NCI-H748 treated with DMSO at 0.1 percent for 48 hours (cell line): Measurements from ENCODE around the gene ZFAND3.

Experiments
- DNase-seq: peaks from one replicate; lab custom pipeline; 2025; lab: John Stamatoyannopoulos, UW

ZFAND3 gene

GRCh38 chr6:38004908-38005307 lies 185.4 kb downstream of the ZFAND3 start:
- DNase-seq, result no peak

GRCh38 chr6:38011937-38012336 lies 192.4 kb downstream of the ZFAND3 start:
- DNase-seq, result no peak

DNA sequence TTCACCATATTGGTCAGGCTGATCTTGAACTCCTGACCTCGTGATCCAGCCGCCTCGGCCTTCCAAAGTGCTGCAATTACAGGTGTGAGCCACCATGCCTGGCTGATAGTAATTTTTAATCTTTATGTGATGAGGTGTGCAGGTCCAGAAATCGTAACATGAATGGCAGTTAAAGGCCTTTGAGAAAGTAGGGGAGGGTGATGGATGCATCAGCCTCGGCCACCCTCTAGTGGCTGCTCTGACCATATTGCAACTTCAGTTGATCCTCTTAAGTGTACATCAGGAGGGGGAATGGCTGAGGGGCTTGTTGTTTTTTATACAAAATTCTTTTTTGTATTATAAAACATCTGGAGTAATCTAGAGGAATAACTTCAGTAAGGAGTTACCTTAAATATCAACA lies 193.0 kb downstream of the ZFAND3 start:
- peak; percentile 71 for DNase-seq

DNA sequence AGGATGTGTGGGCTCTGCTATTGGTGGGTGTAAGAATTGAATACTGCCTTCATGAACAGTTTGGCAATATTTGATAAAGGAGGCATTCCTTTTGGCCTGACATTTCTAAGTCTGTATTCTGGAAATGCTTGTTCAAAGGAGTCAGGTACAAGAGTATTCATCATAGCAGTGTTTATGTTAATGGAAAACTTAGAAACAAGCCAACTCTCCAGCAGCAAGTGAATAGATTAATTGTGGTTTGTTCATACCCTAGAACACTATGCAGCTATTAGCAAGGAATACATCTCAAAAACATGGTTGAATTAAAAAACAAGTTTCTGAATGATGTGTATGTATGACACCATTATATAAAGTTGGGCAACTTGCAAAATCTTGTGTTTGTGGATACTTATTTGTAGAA lies 195.8 kb downstream of the ZFAND3 start:
- no peak for DNase-seq

DNA sequence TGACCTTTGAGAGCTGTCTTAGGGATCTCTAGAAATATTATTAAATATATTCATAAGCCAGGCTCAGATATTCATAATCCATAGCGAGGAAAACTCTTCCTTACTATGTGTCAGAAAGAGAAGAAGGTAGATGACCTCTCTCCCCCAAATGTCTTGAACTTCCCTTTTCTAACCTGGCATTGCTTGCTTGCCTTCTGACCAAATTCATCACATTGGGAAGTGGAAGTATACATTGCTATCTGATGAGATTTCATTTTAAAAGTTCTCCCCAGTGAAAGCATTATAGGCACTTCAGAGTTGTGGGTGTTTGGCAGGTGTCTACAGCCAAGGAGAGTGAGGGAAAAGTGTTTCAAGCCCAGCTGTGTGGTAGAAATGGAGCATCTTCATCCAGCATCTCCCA lies 197.3 kb downstream of the ZFAND3 start:
- no peak for DNase-seq

GRCh38 chr6:38018755-38019165 lies 199.2 kb downstream of the ZFAND3 start:
- DNase-seq, result no peak

GRCh38 chr6:38020593-38020992 lies 201.1 kb downstream of the ZFAND3 start:
- peak; percentile 88 for DNase-seq

DNA sequence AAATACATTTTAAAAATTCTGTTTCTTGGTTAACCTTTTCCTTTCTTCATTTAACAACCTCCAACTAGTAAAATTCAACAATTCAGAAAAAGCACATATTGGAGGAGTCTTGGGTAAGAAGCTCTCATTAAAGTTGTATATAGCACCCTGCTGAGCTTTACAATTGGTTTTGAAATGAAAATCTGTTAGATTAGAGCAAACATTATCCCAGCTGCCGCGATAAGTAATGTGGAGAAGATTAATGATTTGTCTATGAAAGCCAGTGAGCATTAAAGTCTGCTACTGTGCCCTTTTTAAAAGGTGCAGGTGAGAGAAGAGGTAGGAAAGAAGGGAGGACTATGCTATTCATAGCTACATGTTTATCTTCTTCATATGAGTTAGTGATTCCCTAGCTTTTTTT lies 201.5 kb downstream of the ZFAND3 start:
- DNase-seq, result peak; percentile 84

DNA sequence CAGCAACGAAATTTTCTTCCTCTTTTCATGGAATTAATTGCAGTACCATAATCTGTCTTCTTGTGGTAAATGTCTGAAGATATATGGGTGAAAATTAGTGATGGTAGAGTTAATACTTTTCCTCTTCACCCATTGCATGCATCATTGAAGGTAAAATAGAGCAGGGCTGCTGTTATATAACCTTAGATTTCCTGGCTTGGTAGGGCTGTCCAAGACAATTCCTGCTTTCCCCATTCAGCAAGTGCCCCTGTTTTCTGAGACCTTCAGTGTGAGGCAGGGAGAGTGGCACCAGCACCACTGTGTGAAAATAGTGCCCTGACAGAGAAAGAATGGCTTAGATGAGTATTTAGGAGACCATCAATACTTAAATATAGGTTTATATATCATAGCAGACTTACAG lies 202.0 kb downstream of the ZFAND3 start:
- no peak for DNase-seq

DNA sequence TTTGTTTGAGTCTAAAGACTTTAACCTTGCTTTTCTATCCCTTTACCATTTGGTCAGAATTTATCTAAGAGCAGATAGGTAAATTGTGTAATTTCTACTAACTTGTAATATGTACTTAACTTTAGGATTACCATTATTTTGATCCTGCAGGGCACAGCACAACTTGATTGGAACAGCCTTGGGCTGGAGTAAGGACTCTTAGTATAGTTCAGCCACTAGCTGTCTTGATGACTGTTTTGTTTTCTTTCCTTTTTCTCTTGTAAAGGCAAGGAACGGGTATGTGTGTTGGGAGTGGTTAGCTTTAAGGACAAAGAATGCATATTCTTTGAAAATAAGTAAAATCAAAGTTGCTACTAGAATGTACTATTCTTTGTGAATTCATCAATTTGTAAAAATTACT lies 203.2 kb downstream of the ZFAND3 start:
- DNase-seq, result no peak

DNA sequence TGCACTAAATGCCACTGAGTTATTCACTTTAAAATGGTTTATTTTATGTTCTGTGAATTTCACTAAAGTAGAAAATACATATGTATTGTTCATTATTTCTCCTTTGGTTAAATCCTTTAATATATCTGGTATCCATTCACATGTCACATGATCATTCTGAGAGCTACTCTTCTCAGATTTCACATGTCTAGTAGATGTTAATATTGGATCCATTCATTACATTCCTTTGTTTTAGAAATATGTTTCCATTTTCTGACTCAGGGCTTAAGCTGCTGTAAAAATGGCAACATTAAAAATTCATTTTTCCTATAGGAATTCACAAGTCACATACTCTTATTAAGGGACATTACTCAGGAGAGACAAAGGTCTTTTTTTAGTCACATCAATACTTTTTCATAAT lies 205.4 kb downstream of the ZFAND3 start:
- DNase-seq, result no peak

DNA sequence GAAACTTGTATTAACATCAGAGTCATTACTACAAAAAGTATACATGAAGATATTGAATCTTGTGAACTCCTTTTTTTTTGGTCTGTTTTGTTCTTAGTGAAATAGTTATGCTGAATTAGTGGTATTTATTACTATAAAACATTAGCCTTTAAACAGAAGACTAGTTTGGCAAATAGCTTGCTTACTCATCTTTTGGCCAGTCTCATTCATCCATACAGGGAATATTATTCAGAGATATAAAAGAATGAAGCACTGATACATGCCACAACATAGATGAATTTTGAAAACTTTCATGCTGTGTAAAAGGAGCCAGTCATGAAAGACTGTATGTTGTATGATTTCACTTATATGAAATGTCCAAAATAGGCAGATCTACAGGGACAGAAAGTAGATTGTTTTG lies 205.9 kb downstream of the ZFAND3 start:
- no peak for DNase-seq

DNA sequence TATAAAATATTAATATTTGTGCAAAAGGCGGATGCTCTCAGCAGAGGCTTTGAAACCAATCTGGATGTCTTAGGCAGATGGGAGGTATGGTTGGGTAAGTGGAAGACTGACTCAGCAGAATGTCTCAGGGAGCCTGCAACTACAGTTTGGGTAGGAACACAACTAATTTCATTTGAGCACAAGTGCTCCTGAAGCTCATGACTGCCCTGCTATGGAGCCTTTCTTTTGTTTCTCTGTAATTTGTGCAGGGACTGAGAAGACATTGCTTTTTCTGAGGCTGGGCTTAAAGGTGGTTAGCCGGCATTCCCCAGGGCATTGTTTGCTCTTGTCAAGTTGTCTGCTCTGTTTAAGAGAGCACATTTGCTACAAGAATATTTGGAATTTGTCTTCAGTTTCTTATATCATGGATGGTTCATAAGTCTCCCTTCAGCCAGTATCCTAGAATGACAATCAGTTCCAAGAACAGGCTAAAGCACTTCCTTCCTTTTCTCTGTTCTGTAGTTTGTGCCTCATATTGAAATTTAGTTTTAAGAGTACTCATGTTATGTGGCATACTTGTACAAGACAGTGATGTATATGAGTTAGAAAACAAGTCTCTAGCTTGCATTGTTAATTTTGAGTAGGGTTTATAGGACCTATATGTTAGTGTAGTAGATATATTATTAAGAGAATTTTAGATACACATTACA lies 208.3 kb downstream of the ZFAND3 start:
- no peak for DNase-seq

DNA sequence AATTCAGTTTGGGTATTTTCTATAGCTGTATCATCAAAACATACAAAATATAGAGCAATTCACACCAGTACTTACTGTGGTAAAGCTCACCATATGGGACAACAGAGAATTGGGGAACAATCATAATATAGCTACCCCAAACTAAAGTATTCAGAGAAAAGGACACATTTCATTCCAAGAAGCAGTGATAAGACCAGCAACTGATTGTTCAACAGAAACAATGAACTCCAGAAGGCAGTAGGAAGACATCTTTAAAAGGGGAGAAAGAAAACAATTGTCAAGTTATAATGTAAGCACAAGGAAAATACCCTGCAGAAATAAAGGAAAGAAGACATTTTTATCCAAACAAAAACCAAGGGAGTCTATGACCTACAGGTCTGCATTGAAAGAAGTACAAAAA lies 210.9 kb downstream of the ZFAND3 start:
- DNase-seq, result no peak

DNA sequence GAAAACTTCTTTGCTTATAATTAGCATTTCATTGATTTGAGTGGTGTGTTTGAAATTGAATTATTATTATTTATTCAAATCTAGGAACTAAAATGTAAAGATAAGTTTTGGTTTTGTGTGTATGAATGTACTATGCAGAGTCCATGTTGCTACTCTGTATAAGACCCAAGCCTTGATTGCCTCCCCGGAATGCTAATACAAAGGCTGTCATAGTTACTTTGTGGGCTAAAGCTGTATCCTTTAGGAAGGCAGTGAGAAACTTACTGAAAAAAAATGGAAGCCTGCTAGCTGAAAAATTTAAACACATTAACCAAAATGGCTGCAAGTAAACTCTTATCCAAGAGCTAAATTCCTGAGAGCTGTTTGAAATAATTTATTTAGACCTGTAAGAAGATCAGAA lies 213.3 kb downstream of the ZFAND3 start:
- DNase-seq, result no peak

- DNase-seq, result no peak
These were observed 214.0 kb downstream of the ZFAND3 start for GRCh38 chr6:38033442-38033982.

GRCh38 chr6:38034274-38034914 lies 214.9 kb downstream of the ZFAND3 start:
- no peak for DNase-seq

GRCh38 chr6:38035478-38035877 lies 216.0 kb downstream of the ZFAND3 start:
- no peak for DNase-seq

DNA sequence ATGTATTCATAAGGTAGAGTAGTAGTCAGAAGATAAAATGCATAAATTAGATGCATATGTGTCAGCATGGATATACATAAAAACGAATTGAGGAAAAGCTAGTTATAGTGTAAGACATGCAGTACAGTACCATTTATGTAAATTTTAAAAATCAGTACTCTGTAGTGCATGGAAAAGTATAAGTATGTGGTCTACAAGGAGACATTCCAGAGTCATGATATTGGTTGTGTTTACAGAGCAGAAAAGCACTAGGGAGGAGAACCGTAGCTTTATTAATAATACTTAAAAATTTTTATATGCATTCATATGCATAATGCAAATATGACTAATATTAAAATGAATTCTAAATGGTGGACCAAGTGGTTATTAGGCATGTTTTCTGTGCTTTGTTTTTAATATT lies 220.0 kb downstream of the ZFAND3 start:
- no peak for DNase-seq

DNA sequence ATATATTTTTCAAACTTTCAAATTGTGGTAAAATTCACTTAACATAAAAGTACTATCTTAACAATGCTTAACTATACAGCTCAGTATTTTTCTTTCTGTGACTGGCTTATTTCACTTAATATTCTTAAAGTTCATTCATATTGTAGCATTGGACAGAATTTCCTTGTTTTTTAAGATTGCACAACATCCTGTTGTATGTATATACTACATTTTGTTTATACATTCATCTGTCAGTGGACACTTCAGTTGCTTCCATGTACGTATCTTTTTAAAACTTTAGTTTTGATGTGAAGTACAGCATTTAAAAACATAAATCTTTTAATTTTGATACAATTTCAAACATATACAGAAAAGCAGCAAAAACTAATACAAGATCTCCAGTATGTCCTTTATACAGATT lies 220.7 kb downstream of the ZFAND3 start:
- DNase-seq, result no peak

DNA sequence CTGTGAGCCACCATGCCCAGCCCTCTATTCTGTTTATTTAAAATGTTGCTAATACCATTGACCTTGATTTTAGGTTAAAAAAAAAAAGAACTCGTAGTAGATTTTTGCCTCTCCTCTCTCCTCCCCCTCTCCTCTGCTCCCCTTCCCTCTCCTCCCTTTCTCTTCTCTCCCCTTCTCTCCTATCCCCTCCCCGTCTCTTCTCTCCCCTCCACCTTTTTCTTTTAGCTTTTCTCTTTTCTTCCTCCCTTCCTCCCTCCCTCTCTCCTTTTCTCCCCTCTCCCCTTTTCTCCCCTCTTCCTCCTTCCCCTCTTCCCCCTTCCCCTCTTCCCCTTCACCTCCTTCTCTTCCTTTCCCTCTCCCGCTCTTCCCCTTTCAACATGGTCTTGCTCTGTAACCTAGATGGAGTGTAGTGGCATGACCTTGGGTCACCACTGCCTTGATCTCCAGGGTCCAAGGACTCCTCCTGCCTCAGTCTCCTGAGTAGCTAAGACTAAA lies 223.8 kb downstream of the ZFAND3 start:
- no peak for DNase-seq

GRCh38 chr6:38045701-38046305 lies 226.3 kb downstream of the ZFAND3 start:
- DNase-seq, result no peak

DNA sequence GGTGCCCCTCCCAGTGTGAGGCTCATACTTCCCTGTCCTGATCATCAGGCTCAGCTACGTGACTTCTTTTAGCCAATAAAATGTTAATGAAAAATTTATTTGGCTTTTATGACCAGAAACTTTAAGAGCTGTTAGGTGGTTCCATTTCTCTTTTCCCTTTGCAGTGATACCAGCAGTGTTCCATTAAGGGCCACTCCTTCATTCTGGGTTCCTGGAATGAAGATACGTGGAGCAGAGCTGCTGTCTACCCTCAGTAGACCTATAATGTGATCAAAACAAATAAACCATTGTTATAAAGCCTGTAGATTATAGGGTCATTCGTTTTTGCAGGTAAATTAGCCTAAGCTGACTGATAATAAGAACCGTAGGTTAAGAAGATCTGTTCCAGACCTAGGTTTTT lies 228.0 kb downstream of the ZFAND3 start:
- no peak for DNase-seq
